Measurements from ENCODE around the gene CDHR3. TPM values are rescaled to one million over a fixed set of nuclear protein-coding genes. Genes with fewer than 3 reads are reported as not detected.

The CDHR3 gene
- total and polyA plus RNA-seq, 4 donors = 1.0 to 10.5 (median 1.8) TPM

DNA sequence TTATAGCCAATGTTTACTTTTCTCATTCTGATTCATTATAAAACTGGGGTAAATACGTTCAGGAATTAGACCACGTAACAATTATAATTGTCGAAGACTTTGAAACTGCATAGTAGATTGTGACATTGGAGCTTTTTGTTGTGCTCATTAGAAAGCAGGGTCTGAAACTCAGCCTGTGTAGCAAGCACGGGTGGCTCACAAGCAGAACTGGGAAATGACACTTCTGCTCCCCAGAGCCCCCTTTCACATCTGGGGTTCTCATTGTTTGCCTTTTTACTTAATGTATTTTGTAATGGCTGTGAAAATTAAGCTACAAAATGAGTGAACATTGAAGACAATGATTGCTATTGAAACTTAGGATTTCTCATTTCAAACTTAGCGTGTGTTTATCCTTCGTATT lies 72.9 kb downstream of the CDHR3 start (continued):
- TF ChIP-seq, protein P1, sequence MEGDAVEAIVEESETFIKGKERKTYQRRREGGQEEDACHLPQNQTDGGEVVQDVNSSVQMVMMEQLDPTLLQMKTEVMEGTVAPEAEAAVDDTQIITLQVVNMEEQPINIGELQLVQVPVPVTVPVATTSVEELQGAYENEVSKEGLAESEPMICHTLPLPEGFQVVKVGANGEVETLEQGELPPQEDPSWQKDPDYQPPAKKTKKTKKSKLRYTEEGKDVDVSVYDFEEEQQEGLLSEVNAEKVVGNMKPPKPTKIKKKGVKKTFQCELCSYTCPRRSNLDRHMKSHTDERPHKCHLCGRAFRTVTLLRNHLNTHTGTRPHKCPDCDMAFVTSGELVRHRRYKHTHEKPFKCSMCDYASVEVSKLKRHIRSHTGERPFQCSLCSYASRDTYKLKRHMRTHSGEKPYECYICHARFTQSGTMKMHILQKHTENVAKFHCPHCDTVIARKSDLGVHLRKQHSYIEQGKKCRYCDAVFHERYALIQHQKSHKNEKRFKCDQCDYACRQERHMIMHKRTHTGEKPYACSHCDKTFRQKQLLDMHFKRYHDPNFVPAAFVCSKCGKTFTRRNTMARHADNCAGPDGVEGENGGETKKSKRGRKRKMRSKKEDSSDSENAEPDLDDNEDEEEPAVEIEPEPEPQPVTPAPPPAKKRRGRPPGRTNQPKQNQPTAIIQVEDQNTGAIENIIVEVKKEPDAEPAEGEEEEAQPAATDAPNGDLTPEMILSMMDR (IDR thresholded peaks at IDR 0.05; ENCODE audit: low read depth, low read length, missing input control) = no peak
- TF ChIP-seq JUND (IDR thresholded peaks at IDR 0.05) (no peak), RXRA (IDR thresholded peaks at IDR 0.05) (no peak), RAD21 (IDR thresholded peaks at IDR 0.05) (no peak)

DNA sequence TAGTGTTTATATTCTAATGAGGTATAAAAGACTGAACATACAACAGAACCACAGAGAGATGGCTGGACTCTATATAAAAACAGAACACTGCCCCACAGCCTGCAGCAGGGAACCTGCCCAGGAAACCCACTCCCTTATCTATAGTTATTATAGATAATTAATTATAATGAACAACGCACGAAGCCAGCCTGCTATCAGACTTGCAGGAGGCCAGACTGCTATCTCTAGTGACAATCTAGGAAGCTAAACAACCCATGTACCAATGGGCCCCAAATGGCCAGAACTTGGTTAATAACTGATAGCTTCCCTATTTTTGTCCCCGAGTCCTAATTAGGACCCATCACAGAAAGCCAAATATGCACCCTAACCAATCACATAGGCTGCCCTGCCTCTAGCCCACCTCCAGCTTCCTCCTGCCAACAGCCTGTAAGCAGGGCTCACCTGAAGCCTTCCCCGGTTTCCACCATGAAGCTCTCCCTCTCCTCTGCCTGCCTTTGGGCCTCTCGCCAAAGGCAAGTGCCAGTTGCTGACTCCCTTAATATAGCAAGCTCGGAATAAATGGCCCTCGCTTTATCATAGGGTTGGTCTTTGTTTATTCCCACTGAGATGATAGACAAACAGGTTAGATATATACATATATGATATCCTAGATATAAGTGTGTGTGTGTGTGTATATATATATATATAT lies 74.6 kb downstream of the CDHR3 start:
- Histone ChIP-seq H3K9me3 (ENCODE audit: control insufficient read depth in 4 of 4, low read length in 3 of 4) (peaks cover 0 to 3% (median 1%) of the 10 kb centered on the region in 4 donors), H3K4me1 (ENCODE audit: control insufficient read depth in 4 of 4, insufficient read depth in 4 of 4, low read length in 3 of 4) (peaks cover 0 to 1% (median 0%) of the 10 kb centered on the region in 4 donors), H3K27ac (ENCODE audit: low read depth in 1 of 2, low read length in 2 of 2) (no peak overlapping the region), H3K4me3 (ENCODE audit: low read depth in 1 of 3, low read length in 3 of 3) (no peak overlapping the region), H3K27me3 (ENCODE audit: control insufficient read depth in 4 of 4, insufficient read depth in 4 of 4, low read length in 3 of 4) (no peaks in the 10 kb centered on the region), H3K36me3 (ENCODE audit: control insufficient read depth in 4 of 4, insufficient read depth in 3 of 4, low read depth in 1 of 4, low read length in 3 of 4) (no peaks in the 10 kb centered on the region), H3K9ac (ENCODE audit: low read depth in 1 of 2, low read length in 2 of 2) (no peak overlapping the region)
- 79% methylated on average over 7 of the region's 7 CpGs for WGBS
- DNase-seq (ENCODE audit: low spot score) = no peak
- no peak for TF ChIP-seq RXRA (IDR thresholded peaks at IDR 0.05)
- TF ChIP-seq HNF4A (conservative IDR thresholded peaks at IDR 0.05) = no peak
- TF ChIP-seq JUND (IDR thresholded peaks at IDR 0.05) = no peak
- no peak for TF ChIP-seq YY1 (IDR thresholded peaks at IDR 0.05)
- TF ChIP-seq FOXA1 (IDR thresholded peaks at IDR 0.05) = no peak
- TF ChIP-seq, protein P1 (IDR thresholded peaks at IDR 0.05; ENCODE audit: low read depth, low read length, missing input control) = no peak
- TF ChIP-seq SP1 (IDR thresholded peaks at IDR 0.05) = no peak
- TF ChIP-seq, protein P2, sequence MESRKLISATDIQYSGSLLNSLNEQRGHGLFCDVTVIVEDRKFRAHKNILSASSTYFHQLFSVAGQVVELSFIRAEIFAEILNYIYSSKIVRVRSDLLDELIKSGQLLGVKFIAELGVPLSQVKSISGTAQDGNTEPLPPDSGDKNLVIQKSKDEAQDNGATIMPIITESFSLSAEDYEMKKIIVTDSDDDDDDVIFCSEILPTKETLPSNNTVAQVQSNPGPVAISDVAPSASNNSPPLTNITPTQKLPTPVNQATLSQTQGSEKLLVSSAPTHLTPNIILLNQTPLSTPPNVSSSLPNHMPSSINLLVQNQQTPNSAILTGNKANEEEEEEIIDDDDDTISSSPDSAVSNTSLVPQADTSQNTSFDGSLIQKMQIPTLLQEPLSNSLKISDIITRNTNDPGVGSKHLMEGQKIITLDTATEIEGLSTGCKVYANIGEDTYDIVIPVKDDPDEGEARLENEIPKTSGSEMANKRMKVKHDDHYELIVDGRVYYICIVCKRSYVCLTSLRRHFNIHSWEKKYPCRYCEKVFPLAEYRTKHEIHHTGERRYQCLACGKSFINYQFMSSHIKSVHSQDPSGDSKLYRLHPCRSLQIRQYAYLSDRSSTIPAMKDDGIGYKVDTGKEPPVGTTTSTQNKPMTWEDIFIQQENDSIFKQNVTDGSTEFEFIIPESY (IDR thresholded peaks at IDR 0.05) = no peak
- TF ChIP-seq TAF1 (conservative IDR thresholded peaks at IDR 0.05) = no peak
- no peak for TF ChIP-seq NR2F2 (IDR thresholded peaks at IDR 0.05)
- TF ChIP-seq, protein P3, sequence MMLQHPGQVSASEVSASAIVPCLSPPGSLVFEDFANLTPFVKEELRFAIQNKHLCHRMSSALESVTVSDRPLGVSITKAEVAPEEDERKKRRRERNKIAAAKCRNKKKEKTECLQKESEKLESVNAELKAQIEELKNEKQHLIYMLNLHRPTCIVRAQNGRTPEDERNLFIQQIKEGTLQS (IDR thresholded peaks at IDR 0.05) = no peak

DNA sequence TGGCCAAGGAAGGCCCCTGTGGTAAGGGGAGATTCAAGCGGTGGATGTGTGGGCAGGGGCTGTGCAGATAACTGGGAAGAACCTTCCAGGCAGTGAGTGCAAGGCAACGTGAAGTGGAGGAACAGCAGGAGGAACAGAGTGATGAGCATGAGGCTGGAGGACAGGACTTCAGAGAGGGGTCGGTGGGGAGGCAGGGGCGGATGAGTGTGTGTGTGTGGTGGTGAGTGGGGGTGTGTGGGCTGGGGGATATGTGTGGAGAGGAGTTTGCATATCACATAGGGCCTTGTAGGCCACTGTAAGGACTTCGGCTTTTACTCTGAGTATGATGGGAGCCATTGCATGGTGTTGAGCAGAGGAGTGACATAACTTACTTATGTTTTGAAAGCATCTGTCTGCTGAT lies 75.2 kb downstream of the CDHR3 start:
- 94% methylated on average over 5 of the region's 5 CpGs for WGBS
- Histone ChIP-seq H3K4me1 (ENCODE audit: control insufficient read depth in 4 of 4, insufficient read depth in 4 of 4, low read length in 3 of 4) (peaks cover 0 to 3% (median 1%) of the 10 kb centered on the region in 4 donors), H3K36me3 (ENCODE audit: control insufficient read depth in 4 of 4, insufficient read depth in 3 of 4, low read depth in 1 of 4, low read length in 3 of 4) (no peaks in the 10 kb centered on the region), H3K9ac (ENCODE audit: low read depth in 1 of 2, low read length in 2 of 2) (no peak overlapping the region), H3K27me3 (ENCODE audit: control insufficient read depth in 4 of 4, insufficient read depth in 4 of 4, low read length in 3 of 4) (no peaks in the 10 kb centered on the region), H3K4me3 (ENCODE audit: low read depth in 1 of 3, low read length in 3 of 3) (no peak overlapping the region), H3K9me3 (ENCODE audit: control insufficient read depth in 4 of 4, low read length in 3 of 4) (peaks cover 0 to 3% (median 1%) of the 10 kb centered on the region in 4 donors), H3K27ac (ENCODE audit: low read depth in 1 of 2, low read length in 2 of 2) (no peak overlapping the region)
- no peak for DNase-seq (ENCODE audit: low spot score)
- no peak for TF ChIP-seq TAF1 (conservative IDR thresholded peaks at IDR 0.05)
- TF ChIP-seq HNF4G (IDR thresholded peaks at IDR 0.05) = no peak
- TF ChIP-seq, protein P2 (IDR thresholded peaks at IDR 0.05) = no peak
- TF ChIP-seq, protein P1 (IDR thresholded peaks at IDR 0.05; ENCODE audit: low read depth, low read length, missing input control) = no peak
- TF ChIP-seq RAD21 (IDR thresholded peaks at IDR 0.05) = no peak
- TF ChIP-seq, protein P4, sequence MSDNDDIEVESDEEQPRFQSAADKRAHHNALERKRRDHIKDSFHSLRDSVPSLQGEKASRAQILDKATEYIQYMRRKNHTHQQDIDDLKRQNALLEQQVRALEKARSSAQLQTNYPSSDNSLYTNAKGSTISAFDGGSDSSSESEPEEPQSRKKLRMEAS (IDR thresholded peaks at IDR 0.05) = no peak

All from liver (tissue), 9 donors.